SHP77 treated with DMSO at 0.1 percent for 48 hours (cell line): ENCODE data around the gene KRT86.
A peak's percentile ranks its signal among the peaks of the same experiment; 100 is the strongest.
"Not testable (repeated sequence)": the region's sequence is repeated elsewhere in the genome, so short reads cannot be mapped to it uniquely, and the experiment has no call there.

Experiments
- DNase-seq: peaks from one replicate; lab custom pipeline; 2025; lab: John Stamatoyannopoulos, UW

Gene KRT86

GRCh38 chr12:52252175-52252615 lies 22.2 kb upstream of the KRT86 start:
- DNase-seq = not testable (repeated sequence)

- DNase-seq = no peak
Observed at GRCh38 chr12:52252728-52253343, 21.6 kb upstream of the KRT86 start.

DNA sequence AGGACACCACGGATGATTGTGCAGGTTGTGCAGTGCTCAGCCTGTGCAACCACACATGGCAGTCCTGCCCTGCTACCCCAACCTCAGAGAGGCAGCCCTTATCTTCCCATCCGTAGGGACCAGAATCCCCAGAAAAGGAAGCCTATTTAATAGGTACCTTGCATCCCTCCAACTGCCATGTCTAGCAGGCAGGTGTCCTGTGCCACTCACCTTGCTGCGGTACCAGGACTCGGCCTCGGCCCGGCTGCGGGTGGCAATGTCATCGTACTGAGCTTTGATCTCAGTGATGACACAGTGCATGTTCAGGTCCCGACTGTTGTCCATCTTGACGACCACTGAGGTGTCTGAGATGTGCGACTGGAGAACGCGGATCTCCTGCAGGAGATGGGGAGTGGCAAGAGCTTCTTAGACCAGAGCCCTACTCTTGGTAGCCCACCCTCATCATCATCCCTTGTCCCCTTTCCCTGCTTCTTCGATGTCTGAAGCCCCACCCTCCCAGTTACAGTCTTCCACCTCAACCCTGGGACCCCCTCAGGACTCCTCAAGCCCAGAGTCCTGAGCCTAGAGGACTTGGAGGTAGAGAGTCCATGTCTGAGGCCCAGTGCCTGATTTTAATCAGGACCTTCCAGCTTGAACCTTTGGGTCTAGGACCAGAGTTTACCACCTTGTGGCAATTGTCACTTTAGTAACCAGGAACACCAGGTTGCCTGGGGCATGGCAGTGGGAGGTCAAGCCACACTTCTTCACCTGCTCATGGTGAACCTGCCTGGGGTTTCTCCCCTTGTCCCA lies 20.9 kb upstream of the KRT86 start:
- no peak for DNase-seq

GRCh38 chr12:52254180-52254964 lies 20.1 kb upstream of the KRT86 start:
- DNase-seq = no peak

DNA sequence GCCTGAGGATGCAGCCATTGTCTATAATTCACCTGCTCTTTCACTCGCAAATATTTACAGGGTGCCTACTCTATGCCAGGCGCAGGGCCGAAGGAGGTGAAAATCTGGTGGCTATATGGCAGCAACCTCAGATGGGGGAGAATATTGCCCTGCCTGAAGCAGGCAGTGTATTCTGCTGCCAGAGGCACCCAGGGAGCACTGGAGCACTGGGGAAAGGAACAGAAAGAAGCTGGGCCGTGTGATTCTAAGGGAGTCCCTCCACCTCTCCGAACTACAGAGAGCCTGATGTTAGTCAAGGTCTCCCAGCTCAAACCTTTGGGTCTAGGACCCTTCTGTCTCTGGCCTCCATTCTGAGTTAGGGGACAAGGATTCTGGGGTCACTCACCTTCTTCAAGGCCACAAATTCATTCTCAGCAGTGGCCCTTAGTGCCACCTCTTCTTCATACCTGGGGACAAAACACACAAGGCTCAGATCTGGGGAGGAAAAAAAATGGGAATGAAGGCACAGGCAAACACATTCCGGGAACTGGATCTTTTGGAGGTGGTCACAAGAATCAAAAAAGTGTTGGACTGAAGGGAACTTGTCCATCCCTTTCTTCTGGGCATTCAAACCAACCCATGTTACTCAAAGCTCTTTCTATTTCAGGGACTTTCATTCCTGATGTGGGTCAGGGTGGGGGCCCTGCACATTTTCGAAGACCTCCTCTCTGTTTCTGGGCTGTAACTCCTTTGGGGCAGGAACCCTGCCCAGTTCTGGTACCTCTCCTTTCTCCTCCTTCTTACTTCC lies 19.3 kb upstream of the KRT86 start:
- DNase-seq = no peak

- DNase-seq = no peak
Observed at GRCh38 chr12:52255926-52256583, 18.4 kb upstream of the KRT86 start.

DNA sequence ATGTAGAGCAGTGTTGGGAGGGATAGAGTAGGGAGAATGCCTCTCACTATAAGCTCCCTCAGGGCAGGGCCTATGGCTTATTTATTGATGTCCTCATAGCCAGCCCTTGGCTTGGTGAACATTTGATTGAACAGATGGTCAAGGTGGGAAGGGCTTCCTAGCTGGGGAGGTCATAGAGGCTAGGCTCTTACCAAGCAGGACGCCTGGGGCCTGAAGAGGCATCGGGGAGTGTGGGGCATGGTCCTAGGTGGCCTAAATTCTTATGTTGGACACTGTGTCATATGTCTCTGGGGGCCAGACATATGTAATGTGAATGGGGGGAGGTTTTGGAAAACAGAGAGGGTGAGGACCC lies 17.9 kb upstream of the KRT86 start:
- DNase-seq = no peak

GRCh38 chr12:52257074-52257551 lies 17.3 kb upstream of the KRT86 start:
- DNase-seq = no peak

DNA sequence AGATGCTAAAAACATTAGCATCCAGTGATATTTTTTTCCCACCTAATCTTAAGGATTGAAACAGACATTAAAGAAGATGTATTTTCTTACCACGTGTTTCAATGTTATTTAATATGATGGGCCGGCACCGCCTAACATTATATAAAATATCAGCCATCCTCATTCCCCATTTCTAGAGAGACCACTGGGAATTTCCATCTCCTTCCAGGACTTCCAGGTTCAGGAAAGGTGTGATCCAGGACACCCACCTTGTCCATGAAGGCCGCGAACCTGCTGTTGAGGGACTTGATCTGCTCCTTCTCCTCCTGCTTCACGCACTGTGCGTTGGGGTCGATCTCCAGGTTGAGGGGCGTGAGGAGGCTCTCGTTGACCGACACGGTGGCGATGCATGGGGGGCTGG lies 16.5 kb upstream of the KRT86 start:
- DNase-seq = not testable (repeated sequence)

DNA sequence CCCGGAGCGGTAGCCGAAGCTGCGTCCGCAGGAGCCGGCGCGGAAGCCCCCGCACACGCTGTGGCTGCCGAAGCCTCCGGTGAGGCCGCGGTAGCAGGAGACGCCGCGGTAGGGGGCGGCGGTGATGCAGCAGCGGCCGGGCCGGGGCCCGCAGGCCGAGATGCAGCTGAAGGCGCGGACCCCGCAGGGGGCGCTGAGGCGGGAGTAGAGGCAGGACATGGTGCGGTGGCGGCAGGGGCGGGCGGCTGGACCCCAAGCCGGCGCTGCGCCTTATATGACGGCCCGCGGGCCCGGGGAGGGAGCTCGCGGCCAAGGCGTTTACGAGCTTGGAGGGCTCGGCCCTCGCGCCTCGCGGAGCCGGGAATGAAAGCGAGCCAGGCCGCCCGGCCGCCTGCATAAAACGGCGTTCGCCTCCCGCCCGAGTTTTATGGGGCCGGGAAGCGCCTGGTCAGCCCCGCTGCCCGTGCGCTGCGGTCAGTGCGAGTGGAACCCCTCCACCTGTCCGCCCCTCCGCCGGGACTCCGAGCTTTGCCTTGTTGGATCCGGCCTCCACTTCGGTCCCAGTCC lies 16.0 kb upstream of the KRT86 start:
- no peak for DNase-seq

- DNase-seq = no peak
Observed at GRCh38 chr12:52259657-52260243, 14.7 kb upstream of the KRT86 start.

- no peak for DNase-seq
Observed at GRCh38 chr12:52260361-52261207, 13.9 kb upstream of the KRT86 start.

- DNase-seq = no peak
Observed at GRCh38 chr12:52261208-52261484, 13.3 kb upstream of the KRT86 start.

DNA sequence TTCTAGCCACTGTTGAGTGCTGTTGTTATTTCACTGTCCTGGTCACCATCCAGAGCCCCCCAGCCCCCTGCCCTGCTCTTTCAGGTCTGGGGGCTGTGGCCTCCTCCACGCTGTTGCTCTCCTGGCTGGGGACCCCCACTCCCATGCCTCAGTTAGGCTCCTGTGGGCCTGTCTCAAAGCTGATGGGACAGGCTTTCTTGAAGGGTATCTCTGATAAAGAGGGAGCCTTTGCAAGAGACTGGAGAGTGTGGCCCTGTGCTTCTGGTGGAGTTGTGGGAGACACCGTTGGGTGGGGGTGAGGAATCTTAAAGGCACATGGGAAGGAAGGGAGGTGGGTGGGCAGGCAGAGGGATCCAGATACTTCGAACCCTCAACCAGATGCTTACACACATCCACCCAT lies 12.2 kb upstream of the KRT86 start:
- no peak for DNase-seq

DNA sequence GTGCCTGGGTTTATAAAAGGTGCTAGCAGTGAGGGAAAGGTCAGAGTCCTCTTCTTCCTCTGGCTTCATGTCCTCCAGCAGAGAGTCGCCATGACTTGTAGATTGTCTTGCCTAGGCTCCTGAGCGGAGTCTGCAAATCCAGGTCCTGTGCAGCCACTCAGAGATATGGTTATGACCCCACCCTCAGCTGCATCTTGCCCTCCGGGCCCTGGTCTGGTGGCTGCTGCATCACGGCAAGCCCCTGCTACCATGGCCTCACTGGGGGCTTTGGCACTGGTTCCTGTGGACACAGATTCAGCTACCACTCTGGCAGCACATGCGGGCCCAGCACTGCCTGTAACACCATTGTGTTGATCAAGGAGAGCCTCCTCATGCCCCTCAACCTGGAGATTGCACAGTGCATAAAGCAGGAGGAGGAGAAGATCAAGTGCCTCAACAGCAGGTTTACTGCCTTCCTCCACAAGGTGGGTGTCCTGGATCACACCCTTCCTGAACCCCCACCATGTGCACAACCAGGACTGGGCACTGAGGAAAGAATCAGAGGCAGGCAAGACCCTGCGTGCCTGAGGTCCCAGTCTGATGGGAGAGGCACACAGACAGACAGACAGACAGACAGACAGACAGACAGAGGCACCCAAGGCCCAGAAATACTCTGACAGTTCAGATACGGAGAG lies 10.5 kb upstream of the KRT86 start:
- DNase-seq = no peak

DNA sequence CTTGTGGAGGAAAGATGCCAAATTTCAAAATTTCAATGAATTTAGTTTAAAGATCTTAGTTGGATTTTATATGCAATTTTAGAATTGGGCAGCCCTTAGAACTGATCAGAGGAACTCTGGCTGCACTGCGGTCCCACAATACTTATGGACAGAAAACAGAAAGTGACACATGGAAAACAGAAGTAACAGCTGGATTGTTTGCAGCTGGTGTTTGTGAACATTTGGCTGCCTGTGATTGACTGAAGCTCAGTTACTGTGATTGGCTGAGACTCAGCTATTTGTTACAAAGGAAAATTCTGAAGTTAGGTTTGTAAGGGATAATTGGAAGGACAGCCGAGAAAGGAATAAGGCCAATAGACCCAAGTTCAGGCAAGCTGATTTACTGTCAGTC lies 10.0 kb upstream of the KRT86 start:
- no peak for DNase-seq

GRCh38 chr12:52266514-52266913 lies 7.9 kb upstream of the KRT86 start:
- DNase-seq = peak; percentile 56

DNA sequence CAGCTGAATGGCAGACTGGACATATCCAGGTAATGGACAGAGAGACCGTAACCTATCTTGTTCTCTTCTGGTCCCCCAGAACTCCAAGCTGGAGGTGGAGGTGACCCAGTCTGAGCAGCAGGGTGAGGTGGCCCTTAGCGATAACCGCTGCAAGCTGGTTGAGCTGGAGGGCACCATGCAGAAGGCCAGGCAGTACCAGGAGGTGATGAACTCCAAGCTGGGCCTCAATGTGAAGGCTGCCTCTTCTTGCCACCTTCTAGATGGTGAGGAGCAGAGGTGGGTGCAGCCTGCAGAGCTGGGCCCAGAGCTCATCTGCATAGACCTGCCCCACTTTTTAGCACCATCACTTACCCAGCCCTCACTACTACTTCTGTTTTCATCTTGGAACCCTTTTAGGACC lies 7.2 kb upstream of the KRT86 start:
- DNase-seq = no peak

- DNase-seq = no peak
Observed at GRCh38 chr12:52267699-52268098, 6.7 kb upstream of the KRT86 start.

GRCh38 chr12:52268212-52268611 lies 6.2 kb upstream of the KRT86 start:
- DNase-seq = no peak
